Spleen (tissue), 7 donors: ENCODE data around the gene TNFAIP1.

ENCODE experiments used
- POLR2A ChIP-seq, 3 donors: fragments of 450-650 bp; IDR thresholded peaks; one replicate each; pipeline ENCODE4 v1.5.1; 2017; ENCODE audit warnings: antibody characterized with exemption in 3 of 3, mild to moderate bottlenecking in 1 of 3
- TF ChIP-seq, protein P1 (sequence below), 11 experiments: fragments of 200-600 bp in 7 of 11; fragments of 450-650 bp in 4 of 11; sonication (generic) in 4 of 11; IDR thresholded peaks in 8 of 11; conservative IDR thresholded peaks in 3 of 11; 1 replicate in 7 of 11; 2 replicates in 4 of 11; pipeline versions ENCODE4 v1.4.0 to v1.8.0; 2016 to 2021; ENCODE audit warnings: antibody characterized with exemption in 11 of 11, inconsistent platforms in 4 of 11, mild to moderate bottlenecking in 1 of 11
- donor health status: DM: no; HTN: no; CAD: no; lungs with moderate emphysema.
- donor health status: DM: no; HTN: no; CAD: no.
- donor health status: DM: no; HTN: no; CAD: no.

DNA sequence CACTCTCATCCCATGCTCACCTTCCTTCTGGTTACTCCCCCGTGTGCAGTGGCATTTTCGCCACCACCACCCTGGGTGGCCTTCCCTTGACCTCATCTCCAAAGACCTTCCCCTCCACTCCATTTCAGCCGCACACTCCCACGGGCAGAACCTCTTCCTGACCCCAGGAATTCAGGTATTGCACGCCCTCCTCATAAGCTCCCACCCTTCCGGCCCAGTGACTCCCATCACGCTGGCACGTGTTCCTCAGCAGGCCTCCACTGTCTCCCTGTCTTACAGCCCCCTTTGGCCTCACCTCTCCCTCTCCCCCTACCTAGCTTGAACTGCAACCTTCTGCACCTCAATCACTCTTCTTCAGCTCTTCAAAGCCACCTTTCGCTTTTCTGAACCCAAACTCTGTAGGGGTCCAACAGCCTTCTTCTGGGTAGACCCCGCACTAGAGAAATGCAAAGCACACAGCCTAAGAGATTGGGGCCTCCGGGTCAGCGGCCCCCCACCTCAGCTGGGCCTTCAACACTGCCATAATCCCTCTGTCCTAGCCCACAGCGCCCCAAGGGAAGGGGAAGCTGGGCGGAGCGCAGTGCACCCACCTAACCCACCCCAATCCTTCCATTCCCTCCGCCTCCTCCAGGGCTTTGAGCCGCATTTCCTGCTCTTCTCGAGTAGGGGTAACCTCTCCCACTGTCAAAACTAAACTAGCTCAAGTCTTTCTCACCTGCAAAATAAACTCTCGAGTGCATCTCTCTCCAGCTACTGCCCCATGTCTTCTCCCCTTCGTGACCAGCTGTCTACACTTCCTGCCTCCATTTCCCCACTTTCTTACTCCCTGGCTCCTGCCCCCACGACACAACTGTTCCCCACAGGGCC, 18.2 kb upstream of the TNFAIP1 start:
- TF ChIP-seq, protein P1, sequence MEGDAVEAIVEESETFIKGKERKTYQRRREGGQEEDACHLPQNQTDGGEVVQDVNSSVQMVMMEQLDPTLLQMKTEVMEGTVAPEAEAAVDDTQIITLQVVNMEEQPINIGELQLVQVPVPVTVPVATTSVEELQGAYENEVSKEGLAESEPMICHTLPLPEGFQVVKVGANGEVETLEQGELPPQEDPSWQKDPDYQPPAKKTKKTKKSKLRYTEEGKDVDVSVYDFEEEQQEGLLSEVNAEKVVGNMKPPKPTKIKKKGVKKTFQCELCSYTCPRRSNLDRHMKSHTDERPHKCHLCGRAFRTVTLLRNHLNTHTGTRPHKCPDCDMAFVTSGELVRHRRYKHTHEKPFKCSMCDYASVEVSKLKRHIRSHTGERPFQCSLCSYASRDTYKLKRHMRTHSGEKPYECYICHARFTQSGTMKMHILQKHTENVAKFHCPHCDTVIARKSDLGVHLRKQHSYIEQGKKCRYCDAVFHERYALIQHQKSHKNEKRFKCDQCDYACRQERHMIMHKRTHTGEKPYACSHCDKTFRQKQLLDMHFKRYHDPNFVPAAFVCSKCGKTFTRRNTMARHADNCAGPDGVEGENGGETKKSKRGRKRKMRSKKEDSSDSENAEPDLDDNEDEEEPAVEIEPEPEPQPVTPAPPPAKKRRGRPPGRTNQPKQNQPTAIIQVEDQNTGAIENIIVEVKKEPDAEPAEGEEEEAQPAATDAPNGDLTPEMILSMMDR (IDR thresholded peaks at IDR 0.05 in 8 of 11, conservative IDR thresholded peaks at IDR 0.05 in 3 of 11), result no peak
- TF ChIP-seq POLR2A (IDR thresholded peaks at IDR 0.05), result no peak
